HepG2 (cell line): ENCODE measurements around the gene FUT8. TPM values are rescaled to one million over a fixed set of nuclear protein-coding genes. Genes with fewer than 3 reads are reported as not detected.

ENCODE experiments used
- ARNT ChIP-seq: fragments of 450-650 bp; IDR thresholded peaks from 2 replicates; pipeline ENCODE4 v1.6.1; 2017
- ELF4 ChIP-seq: sonication (generic); formaldehyde crosslinking; IDR thresholded peaks from 2 replicates; pipeline ENCODE4 v1.5.0; 2020; ENCODE audit warnings: missing genetic modification reagents, mild to moderate bottlenecking, moderate library complexity, borderline replicate concordance
- FOXC1 ChIP-seq: sonication (generic); formaldehyde crosslinking; IDR thresholded peaks from 2 replicates; pipeline ENCODE4 v1.8.0; 2022; ENCODE audit warnings: mild to moderate bottlenecking, missing genetic modification reagents, borderline replicate concordance
- FOXP1 ChIP-seq, 2 experiments: fragments of 450-650 bp in 1 of 2; IDR thresholded peaks; 2 replicates each; pipeline ENCODE4 v1.6.1; 2017 to 2018; ENCODE audit warnings: antibody characterized with exemption in 1 of 2
- RBFOX2 ChIP-seq: fragments of 200-400 bp; formaldehyde crosslinking; IDR thresholded peaks from 2 replicates; pipeline ENCODE4 v1.6.1; 2017; ENCODE audit warnings: low read depth, mild to moderate bottlenecking, low read length
- TSC22D2 ChIP-seq: sonication (generic); formaldehyde crosslinking; IDR thresholded peaks from 2 replicates; pipeline ENCODE4 v1.5.1; 2020; ENCODE audit warnings: missing genetic modification reagents, mild to moderate bottlenecking, borderline replicate concordance
- ZFP41 ChIP-seq: sonication (generic); formaldehyde crosslinking; IDR thresholded peaks from 2 replicates; pipeline ENCODE4 v1.4.0; 2020; ENCODE audit warnings: mild to moderate bottlenecking, missing genetic modification reagents, borderline replicate concordance
- ZFY ChIP-seq: sonication (generic); formaldehyde crosslinking; IDR thresholded peaks from 2 replicates; pipeline ENCODE4 v1.4.0; 2020; ENCODE audit warnings: missing genetic modification reagents
- ZNF564 ChIP-seq: sonication (generic); formaldehyde crosslinking; IDR thresholded peaks from 2 replicates; pipeline ENCODE4 v1.8.1; 2023; ENCODE audit warnings: mild to moderate bottlenecking, missing genetic modification reagents
- ZNF589 ChIP-seq: sonication (generic); formaldehyde crosslinking; conservative IDR thresholded peaks from 2 replicates; pipeline ENCODE4 v1.8.0; 2022; ENCODE audit warnings: mild to moderate bottlenecking, moderate library complexity, missing genetic modification reagents
- polyA plus RNA-seq, 8 experiments: library from polyadenylated mRNA; depleted of rRNA in 3 of 8; stranded (reverse) in 7 of 8; unstranded in 1 of 8; fragments of >200 nt; fragmentation: Illumina TruSeq in 4 of 8; extraction: Trizol in 4 of 8; gene quantifications; 2 replicates each; pipeline versions ENCODE4 v1.2.1 to v1.2.3, GENCODE V29; 2011 to 2016; ENCODE audit warnings: low read depth in 4 of 8, missing spikeins in 1 of 8, mixed read lengths in 1 of 8; ENCODE audit not compliant: insufficient read depth in 1 of 8
- total RNA-seq, 5 experiments: library from RNA; depleted of rRNA; stranded (reverse); fragments of >200 nt; fragmentation: Illumina TruSeq; extraction: Trizol; gene quantifications; 2 replicates each; pipeline ENCODE4 v1.2.3, GENCODE V29; 2016; ENCODE audit warnings: low read depth in 1 of 5
- TF ChIP-seq, protein P1 (sequence below): sonication (generic); formaldehyde crosslinking; IDR thresholded peaks from 2 replicates; pipeline ENCODE4 v1.5.1; 2020; ENCODE audit warnings: missing genetic modification reagents, mild to moderate bottlenecking, borderline replicate concordance
- TF ChIP-seq, protein P2 (sequence below): sonication (generic); formaldehyde crosslinking; IDR thresholded peaks from 2 replicates; pipeline ENCODE4 v1.8.1; 2022; ENCODE audit warnings: low read depth, mild to moderate bottlenecking, missing genetic modification reagents
- TF ChIP-seq, protein P3 (sequence below): IDR thresholded peaks from 2 replicates; pipeline ENCODE4 v1.6.1; 2016; ENCODE audit warnings: mild to moderate bottlenecking, missing biosample characterization, missing genetic modification reagents
- TF ChIP-seq, protein P4 (sequence below): sonication (generic); formaldehyde crosslinking; IDR thresholded peaks from 2 replicates; pipeline ENCODE4 v1.5.0; 2020; ENCODE audit warnings: mild to moderate bottlenecking, missing genetic modification reagents, borderline replicate concordance

FUT8 gene
- total and polyA plus RNA-seq, 2 of the 13 experiments (the other 11 are each of a cell fraction or from before 2014, with no cell fraction given): 9.3 to 17.5 TPM

DNA sequence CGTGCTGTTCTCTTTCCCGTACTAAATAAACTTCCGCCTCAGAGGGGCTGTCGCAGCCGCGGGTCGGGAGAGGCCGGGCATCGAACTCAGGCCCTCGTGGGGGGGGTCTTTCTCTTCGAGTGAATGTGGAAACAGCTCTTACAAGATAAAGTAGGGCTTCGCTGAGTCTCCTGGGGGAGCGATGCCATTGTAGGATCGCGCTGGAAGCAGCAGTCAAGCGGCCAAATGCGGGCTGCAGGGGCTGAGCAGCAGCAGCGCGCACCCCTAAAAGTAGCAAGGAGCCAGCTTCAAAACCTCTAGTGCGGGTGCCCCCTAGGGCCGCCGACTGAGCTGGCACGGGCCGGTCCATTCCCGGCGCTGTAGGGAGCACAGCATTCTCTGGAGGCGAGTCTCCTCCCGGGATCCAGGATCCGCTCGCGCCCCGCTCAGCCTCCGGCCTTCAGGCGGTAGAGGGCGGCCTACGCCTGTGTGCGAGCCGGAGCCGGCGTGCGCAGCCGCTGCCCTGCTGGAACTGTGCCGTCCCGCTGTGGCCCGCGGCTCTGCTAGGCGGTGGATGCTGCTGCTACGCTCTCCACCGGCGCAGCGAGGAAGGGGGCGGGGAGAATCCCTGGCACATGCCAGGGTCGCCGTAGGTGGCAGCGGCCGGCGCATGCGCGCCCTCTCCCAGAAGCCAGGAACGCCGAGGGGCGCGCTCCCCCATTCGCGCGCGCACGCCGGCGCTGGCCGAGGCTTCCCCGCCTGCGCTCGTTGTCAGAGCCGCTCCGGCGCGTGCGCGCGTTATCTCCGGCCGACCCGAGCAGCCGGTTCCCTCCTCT, at the start of gene FUT8 (continued):
- no peak for TF ChIP-seq ZNF589 (CRISPR knock-in tag)
- TF ChIP-seq ZNF564 (CRISPR knock-in tag): peak; percentile 12
- TF ChIP-seq, protein P1, sequence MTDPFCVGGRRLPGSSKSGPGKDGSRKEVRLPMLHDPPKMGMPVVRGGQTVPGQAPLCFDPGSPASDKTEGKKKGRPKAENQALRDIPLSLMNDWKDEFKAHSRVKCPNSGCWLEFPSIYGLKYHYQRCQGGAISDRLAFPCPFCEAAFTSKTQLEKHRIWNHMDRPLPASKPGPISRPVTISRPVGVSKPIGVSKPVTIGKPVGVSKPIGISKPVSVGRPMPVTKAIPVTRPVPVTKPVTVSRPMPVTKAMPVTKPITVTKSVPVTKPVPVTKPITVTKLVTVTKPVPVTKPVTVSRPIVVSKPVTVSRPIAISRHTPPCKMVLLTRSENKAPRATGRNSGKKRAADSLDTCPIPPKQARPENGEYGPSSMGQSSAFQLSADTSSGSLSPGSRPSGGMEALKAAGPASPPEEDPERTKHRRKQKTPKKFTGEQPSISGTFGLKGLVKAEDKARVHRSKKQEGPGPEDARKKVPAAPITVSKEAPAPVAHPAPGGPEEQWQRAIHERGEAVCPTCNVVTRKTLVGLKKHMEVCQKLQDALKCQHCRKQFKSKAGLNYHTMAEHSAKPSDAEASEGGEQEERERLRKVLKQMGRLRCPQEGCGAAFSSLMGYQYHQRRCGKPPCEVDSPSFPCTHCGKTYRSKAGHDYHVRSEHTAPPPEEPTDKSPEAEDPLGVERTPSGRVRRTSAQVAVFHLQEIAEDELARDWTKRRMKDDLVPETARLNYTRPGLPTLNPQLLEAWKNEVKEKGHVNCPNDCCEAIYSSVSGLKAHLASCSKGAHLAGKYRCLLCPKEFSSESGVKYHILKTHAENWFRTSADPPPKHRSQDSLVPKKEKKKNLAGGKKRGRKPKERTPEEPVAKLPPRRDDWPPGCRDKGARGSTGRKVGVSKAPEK (CRISPR knock-in tag): no peak
- no peak for TF ChIP-seq FOXP1 (IDR thresholded peaks at IDR 0.05)
- no peak for TF ChIP-seq FOXP1 (CRISPR knock-in tag; IDR thresholded peaks at IDR 0.05)
- TF ChIP-seq, protein P2, sequence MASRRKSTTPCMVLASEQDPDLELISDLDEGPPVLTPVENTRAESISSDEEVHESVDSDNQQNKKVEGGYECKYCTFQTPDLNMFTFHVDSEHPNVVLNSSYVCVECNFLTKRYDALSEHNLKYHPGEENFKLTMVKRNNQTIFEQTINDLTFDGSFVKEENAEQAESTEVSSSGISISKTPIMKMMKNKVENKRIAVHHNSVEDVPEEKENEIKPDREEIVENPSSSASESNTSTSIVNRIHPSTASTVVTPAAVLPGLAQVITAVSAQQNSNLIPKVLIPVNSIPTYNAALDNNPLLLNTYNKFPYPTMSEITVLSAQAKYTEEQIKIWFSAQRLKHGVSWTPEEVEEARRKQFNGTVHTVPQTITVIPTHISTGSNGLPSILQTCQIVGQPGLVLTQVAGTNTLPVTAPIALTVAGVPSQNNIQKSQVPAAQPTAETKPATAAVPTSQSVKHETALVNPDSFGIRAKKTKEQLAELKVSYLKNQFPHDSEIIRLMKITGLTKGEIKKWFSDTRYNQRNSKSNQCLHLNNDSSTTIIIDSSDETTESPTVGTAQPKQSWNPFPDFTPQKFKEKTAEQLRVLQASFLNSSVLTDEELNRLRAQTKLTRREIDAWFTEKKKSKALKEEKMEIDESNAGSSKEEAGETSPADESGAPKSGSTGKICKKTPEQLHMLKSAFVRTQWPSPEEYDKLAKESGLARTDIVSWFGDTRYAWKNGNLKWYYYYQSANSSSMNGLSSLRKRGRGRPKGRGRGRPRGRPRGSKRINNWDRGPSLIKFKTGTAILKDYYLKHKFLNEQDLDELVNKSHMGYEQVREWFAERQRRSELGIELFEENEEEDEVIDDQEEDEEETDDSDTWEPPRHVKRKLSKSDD (CRISPR knock-in tag): no peak; the same call in 1 of the 2 replicates
- TF ChIP-seq, protein P3, sequence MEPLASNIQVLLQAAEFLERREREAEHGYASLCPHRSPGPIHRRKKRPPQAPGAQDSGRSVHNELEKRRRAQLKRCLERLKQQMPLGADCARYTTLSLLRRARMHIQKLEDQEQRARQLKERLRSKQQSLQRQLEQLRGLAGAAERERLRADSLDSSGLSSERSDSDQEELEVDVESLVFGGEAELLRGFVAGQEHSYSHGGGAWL (CRISPR knock-in tag): peak; percentile 81; the same call in 1 of the 2 replicates
- TF ChIP-seq ZFP41 (CRISPR knock-in tag): no peak
- TF ChIP-seq ARNT: no peak
- TF ChIP-seq FOXC1 (CRISPR knock-in tag): peak; percentile 96
- TF ChIP-seq ELF4: no peak
- TF ChIP-seq, protein P4, sequence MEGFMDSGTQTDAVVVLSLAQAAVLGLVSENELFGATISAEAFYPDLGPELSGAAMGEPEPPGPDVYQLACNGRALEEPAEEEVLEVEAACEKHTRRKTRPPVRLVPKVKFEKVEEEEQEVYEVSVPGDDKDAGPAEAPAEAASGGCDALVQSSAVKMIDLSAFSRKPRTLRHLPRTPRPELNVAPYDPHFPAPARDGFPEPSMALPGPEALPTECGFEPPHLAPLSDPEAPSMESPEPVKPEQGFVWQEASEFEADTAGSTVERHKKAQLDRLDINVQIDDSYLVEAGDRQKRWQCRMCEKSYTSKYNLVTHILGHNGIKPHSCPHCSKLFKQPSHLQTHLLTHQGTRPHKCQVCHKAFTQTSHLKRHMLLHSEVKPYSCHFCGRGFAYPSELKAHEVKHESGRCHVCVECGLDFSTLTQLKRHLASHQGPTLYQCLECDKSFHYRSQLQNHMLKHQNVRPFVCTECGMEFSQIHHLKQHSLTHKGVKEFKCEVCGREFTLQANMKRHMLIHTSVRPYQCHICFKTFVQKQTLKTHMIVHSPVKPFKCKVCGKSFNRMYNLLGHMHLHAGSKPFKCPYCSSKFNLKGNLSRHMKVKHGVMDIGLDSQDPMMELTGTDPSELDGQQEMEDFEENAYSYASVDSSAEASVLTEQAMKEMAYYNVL (CRISPR knock-in tag): no peak; the same call in 1 of the 2 replicates
- TF ChIP-seq RBFOX2: peak; percentile 77
- TF ChIP-seq TSC22D2 (CRISPR knock-in tag): no peak
- TF ChIP-seq ZFY: peak; percentile 75
